ENCODE data around the gene HS3ST5.

GRCh38 chr6:114364301-114364700, 21.5 kb upstream of the HS3ST5 start:
- TF ChIP-seq EZH2 (IDR thresholded peaks at IDR 0.05; ENCODE audit: borderline replicate concordance, low read depth, low read length, severe bottlenecking) (no peak), CTCF (IDR thresholded peaks at IDR 0.05; ENCODE audit: extremely low read depth in 1 of 2, insufficient read depth in 1 of 2, low read depth in 1 of 2, low read length in 2 of 2) (no peak), POLR2A (IDR thresholded peaks at IDR 0.05; ENCODE audit: low read depth, low read length) (no peak)
